GM12878 (cell line): ENCODE results near the gene ERO1A. TPM values are rescaled to one million over a fixed set of nuclear protein-coding genes. Genes with fewer than 3 reads are reported as not detected.

Experiments
- ATAC-seq: fragments of 200-7000 bp; cut with Tn5 transposase; 3 replicates; pipeline ENCODE4 v1.9.1; 2020; ENCODE audit warnings: mild to moderate bottlenecking, moderate library complexity
- BruUV-seq: library from RNA; stranded (reverse); fragments of 400-500 nt; replicated peaks from 2 replicates; lab custom pipeline; 2021; lab: Mats Ljungman, UMichigan
- CTCF ChIA-PET: fragments of 300-600 bp; sonication (Branson Sonifier 250); formaldehyde crosslinking; extraction: SDS; loops from one replicate; lab custom pipeline; 2021; ENCODE audit warnings: inconsistent platforms; lab: Yijun Ruan, JAX
- POLR2A ChIA-PET: fragments of 350-600 bp; formaldehyde crosslinking; extraction: SDS; loops from one replicate; lab custom pipeline; 2021; ENCODE audit warnings: inconsistent platforms; lab: Charles Lee
- RAD21 ChIA-PET: fragments of 300-600 bp; sonication (Branson Sonifier 250); formaldehyde crosslinking; loops from one replicate; lab custom pipeline; 2023; ENCODE audit warnings: antibody characterized with exemption; ENCODE audit not compliant: unreplicated experiment; lab: Charles Lee
- SMC1A ChIA-PET: fragments of 300-600 bp; sonication (Branson Sonifier 250); formaldehyde crosslinking; loops from one replicate; lab custom pipeline; 2023; ENCODE audit not compliant: unreplicated experiment, uncharacterized antibody; lab: Charles Lee
- DNase-seq: peaks from one replicate; pipeline ENCODE4 v3.0.0-alpha.2; 2011; ENCODE audit warnings: low read depth, low spot score
- FAIRE-seq: peaks from 3 replicates; lab custom pipeline; 2011; peaks lifted over from hg19 to GRCh38; lab: Jason Lieb, UNC
- H2AFZ ChIP-seq: 2 replicates; pipeline ENCODE4 v1.6.0; 2011; ENCODE audit warnings: low read depth, low read length, control low read depth; ENCODE audit not compliant: control insufficient read depth
- H3K27ac ChIP-seq: 2 replicates; pipeline ENCODE4 v1.5.1; 2011; ENCODE audit warnings: control low read depth; ENCODE audit not compliant: control insufficient read depth, insufficient read depth
- H3K27me3 ChIP-seq, 2 experiments: replicated peaks in 1 of 2; 2 replicates each; pipeline versions ENCODE4 v1.6.0 to v1.6.1; 2011; ENCODE audit warnings: low read length in 1 of 2; ENCODE audit not compliant: control insufficient read depth in 2 of 2, insufficient read depth in 2 of 2
- H3K36me3 ChIP-seq, 2 experiments: 2 replicates each; pipeline ENCODE4 v1.5.1; 2011; ENCODE audit warnings: low read length in 1 of 2; ENCODE audit not compliant: control insufficient read depth in 2 of 2, insufficient read depth in 2 of 2
- H3K4me1 ChIP-seq: 2 replicates; pipeline ENCODE4 v1.6.1; 2011; ENCODE audit warnings: mild to moderate bottlenecking, low read length, moderate library complexity, mixed read lengths; ENCODE audit not compliant: control insufficient read depth, insufficient read depth
- H3K4me2 ChIP-seq: 2 replicates; pipeline ENCODE4 v1.6.0; 2011; ENCODE audit warnings: control low read depth; ENCODE audit not compliant: control insufficient read depth, insufficient read depth
- H3K4me3 ChIP-seq: fragments of 200-600 bp; sonication (generic); 2 replicates; pipeline ENCODE4 v1.5.1; 2016
- H3K79me2 ChIP-seq: 2 replicates; pipeline ENCODE4 v1.6.0; 2011; ENCODE audit warnings: low read length; ENCODE audit not compliant: control insufficient read depth, insufficient read depth
- H3K9ac ChIP-seq: 2 replicates; pipeline ENCODE4 v1.8.0; 2011; ENCODE audit warnings: low read length, control low read depth, mixed read lengths; ENCODE audit not compliant: control insufficient read depth, insufficient read depth
- H3K9me3 ChIP-seq: replicated peaks from 3 replicates; pipeline ENCODE4 v1.5.1; 2011; ENCODE audit warnings: mild to moderate bottlenecking, low read length; ENCODE audit not compliant: control insufficient read depth, insufficient read depth
- H4K20me1 ChIP-seq: 2 replicates; pipeline ENCODE4 v1.6.0; 2011; ENCODE audit not compliant: control insufficient read depth, insufficient read depth
- BCL11A ChIP-seq: IDR thresholded peaks from 2 replicates; pipeline ENCODE4 v1.6.1; 2011; ENCODE audit warnings: low read depth, low read length
- KDM1A ChIP-seq: fragments of 200-600 bp; sonication (generic); IDR thresholded peaks from 2 replicates; pipeline ENCODE4 v1.6.1; 2016; ENCODE audit warnings: borderline replicate concordance
- LARP7 ChIP-seq: fragments of 450-650 bp; IDR thresholded peaks from 2 replicates; pipeline ENCODE4 v1.6.1; 2017; ENCODE audit warnings: mild to moderate bottlenecking
- MTA3 ChIP-seq: IDR thresholded peaks from 2 replicates; pipeline ENCODE4 v1.6.1; 2012; ENCODE audit warnings: low read length, inconsistent platforms, borderline replicate concordance
- POLR2AphosphoS2 ChIP-seq: IDR thresholded peaks from 2 replicates; pipeline ENCODE4 v1.6.1; 2011; ENCODE audit warnings: low read depth, mild to moderate bottlenecking, low read length, improper control_type of control experiment, moderate library complexity
- ZNF217 ChIP-seq: fragments of 450-650 bp; IDR thresholded peaks from 2 replicates; pipeline ENCODE4 v1.6.1; 2017; ENCODE audit warnings: antibody characterized with exemption, mild to moderate bottlenecking
- ZNF622 ChIP-seq: fragments of 450-650 bp; IDR thresholded peaks from 2 replicates; pipeline ENCODE4 v1.6.1; 2017; ENCODE audit warnings: mild to moderate bottlenecking, inconsistent platforms
- WGBS: methylation state at CpG from one replicate; pipeline ENCODE4 v1.1.6; 2016; ENCODE audit warnings: low lambda C conversion rate; ENCODE audit not compliant: insufficient replicate concordance, insufficient coverage; ENCODE audit errors: missing lambda C conversion rate; 5-methylcytosine and 5-hydroxymethylcytosine counted together
- in situ Hi-C: fragments of 300-500 bp; cut with MboI; formaldehyde crosslinking; loops from 9 replicates; pipeline ENCODE4 v1.14.3; 2018; ENCODE audit warnings: mixed read lengths
- intact Hi-C: fragments of 100-400 bp; cut with micrococcal nuclease; formaldehyde crosslinking; loops from one replicate; pipeline ENCODE4 v1.14.2; 2022; ENCODE audit not compliant: unreplicated experiment
- polyA plus RNA-seq, 11 experiments: library from polyadenylated mRNA; depleted of rRNA in 4 of 11; unstranded in 6 of 11; stranded (reverse) in 5 of 11; fragments of >200 nt; fragmentation: Nextera tagmentation in 4 of 11; fragmentation: Illumina TruSeq in 1 of 11; extraction: Ambion mirVana in 4 of 11; extraction: Trizol in 1 of 11; gene quantifications; 1 replicate in 1 of 11; 2 replicates in 10 of 11; pipeline versions ENCODE4 v1.2.1 to v1.2.3, GENCODE V29; 2011 to 2016; ENCODE audit warnings: inconsistent platforms in 2 of 11, missing spikeins in 2 of 11, low read depth in 1 of 11
- total RNA-seq, 4 experiments: library from RNA; depleted of rRNA in 3 of 4; stranded (reverse); fragments of >200 nt in 3 of 4; fragmentation: Illumina TruSeq in 1 of 4; extraction: Trizol in 1 of 4; gene quantifications; 2 replicates each; pipeline versions ENCODE4 v1.2.1 to v1.2.3, GENCODE V29; 2013 to 2021
- TF ChIP-seq, protein P1 (sequence below): fragments of 450-650 bp; IDR thresholded peaks from 2 replicates; pipeline ENCODE4 v1.6.1; 2016; ENCODE audit warnings: mild to moderate bottlenecking, moderate library complexity, borderline replicate concordance

Gene ERO1A
- total and polyA plus RNA-seq, 10 of the 15 experiments (the other 5 are each of a cell fraction or from before 2014, with no cell fraction given): 17.5 to 93.1 (median 48.5) TPM

DNA sequence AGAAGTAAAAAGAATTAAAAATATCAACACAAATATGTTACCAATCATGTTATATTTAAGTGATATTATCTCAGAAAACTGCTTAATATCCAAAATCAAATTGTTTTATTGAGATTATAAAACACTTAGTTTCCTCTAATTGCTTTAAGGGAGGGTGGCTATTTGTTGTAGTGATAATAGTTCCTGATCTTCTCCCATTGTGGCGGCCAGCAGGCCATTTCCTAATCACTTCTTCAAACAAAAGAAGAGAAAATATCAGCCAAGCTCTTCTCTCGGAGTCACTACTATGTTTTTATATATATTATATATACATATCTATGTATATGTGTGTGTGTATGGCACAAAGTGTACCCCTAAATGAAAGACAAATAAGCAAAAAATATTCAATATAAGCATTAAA is 31.5 kb downstream of the ERO1A start:
- intact Hi-C loops: no loop called here
- no peak for ATAC-seq
- in situ Hi-C loops: no loop called here
- BruUV-seq: no TSS peak
- ChIA-PET CTCF (interaction anchor here (0.6 kb wide), 1 partner anchor 49 kb away, joined by 3 read pairs; no protein-coding TSS in a partner anchor), SMC1A (interaction anchor here (0.8 kb wide), 1 partner anchor 9 kb away, joined by 3 read pairs; no protein-coding TSS in a partner anchor), RAD21 (interaction anchor here (1.1 kb wide), 1 partner anchor 14 kb away, joined by 3 read pairs; no protein-coding TSS in a partner anchor), POLR2A (no interaction called here)
- Histone ChIP-seq H4K20me1 (no peaks in the 10 kb centered on the region), H3K9ac (no peak overlapping the region), H3K27me3 (no peaks in the 10 kb centered on the region), H3K79me2 (no peaks in the 10 kb centered on the region), H3K27ac (no peak overlapping the region), H3K4me1 (no peaks in the 10 kb centered on the region), H2AFZ (no peak overlapping the region), H3K4me2 (no peak overlapping the region), H3K4me3 (no peak overlapping the region), H3K36me3 (peaks cover 0 to 10% of the 10 kb centered on the region in 2 experiments; a peak in 3 of 4 replicates), H3K9me3 (no peaks in the 10 kb centered on the region; the same call in 2 of the 3 replicates)
- WGBS: 98% methylated on average over 2 of the region's 2 CpGs
- FAIRE-seq: no peak
- TF ChIP-seq LARP7: no peak
- no peak for TF ChIP-seq MTA3
- TF ChIP-seq POLR2AphosphoS2: no peak
- TF ChIP-seq KDM1A: no peak
- no peak for TF ChIP-seq BCL11A
- TF ChIP-seq, protein P1, sequence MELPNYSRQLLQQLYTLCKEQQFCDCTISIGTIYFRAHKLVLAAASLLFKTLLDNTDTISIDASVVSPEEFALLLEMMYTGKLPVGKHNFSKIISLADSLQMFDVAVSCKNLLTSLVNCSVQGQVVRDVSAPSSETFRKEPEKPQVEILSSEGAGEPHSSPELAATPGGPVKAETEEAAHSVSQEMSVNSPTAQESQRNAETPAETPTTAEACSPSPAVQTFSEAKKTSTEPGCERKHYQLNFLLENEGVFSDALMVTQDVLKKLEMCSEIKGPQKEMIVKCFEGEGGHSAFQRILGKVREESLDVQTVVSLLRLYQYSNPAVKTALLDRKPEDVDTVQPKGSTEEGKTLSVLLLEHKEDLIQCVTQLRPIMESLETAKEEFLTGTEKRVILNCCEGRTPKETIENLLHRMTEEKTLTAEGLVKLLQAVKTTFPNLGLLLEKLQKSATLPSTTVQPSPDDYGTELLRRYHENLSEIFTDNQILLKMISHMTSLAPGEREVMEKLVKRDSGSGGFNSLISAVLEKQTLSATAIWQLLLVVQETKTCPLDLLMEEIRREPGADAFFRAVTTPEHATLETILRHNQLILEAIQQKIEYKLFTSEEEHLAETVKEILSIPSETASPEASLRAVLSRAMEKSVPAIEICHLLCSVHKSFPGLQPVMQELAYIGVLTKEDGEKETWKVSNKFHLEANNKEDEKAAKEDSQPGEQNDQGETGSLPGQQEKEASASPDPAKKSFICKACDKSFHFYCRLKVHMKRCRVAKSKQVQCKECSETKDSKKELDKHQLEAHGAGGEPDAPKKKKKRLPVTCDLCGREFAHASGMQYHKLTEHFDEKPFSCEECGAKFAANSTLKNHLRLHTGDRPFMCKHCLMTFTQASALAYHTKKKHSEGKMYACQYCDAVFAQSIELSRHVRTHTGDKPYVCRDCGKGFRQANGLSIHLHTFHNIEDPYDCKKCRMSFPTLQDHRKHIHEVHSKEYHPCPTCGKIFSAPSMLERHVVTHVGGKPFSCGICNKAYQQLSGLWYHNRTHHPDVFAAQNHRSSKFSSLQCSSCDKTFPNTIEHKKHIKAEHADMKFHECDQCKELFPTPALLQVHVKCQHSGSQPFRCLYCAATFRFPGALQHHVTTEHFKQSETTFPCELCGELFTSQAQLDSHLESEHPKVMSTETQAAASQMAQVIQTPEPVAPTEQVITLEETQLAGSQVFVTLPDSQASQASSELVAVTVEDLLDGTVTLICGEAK: no peak
- no peak for TF ChIP-seq ZNF217
- no peak for TF ChIP-seq ZNF622
- DNase-seq: no peak
